ENCODE measurements around the gene TMEM165.

The TMEM165 gene

DNA sequence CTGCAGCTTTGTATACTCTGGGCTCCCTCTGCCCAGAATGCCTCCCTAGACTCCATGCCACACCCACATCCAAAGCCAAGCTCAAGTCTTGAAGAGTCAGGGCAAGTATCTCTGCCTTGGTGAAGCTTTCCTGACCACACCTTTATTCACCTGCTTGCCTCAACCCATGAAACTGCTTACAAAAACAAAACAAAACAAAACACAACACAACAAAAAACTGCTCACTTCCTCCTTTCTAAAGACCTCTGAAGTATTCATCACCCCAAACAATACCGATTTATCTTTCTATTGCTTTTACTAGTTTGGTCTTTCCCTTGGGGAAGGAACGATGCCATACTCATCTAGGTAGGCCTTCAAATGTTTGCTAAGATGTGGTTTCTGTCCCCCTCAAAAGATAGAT is 45.0 kb downstream of the TMEM165 start:
- H3K4me3 ChIP-seq (ENCODE audit: low read depth, low read length) = no peak overlapping the region
- TF ChIP-seq, protein P1, sequence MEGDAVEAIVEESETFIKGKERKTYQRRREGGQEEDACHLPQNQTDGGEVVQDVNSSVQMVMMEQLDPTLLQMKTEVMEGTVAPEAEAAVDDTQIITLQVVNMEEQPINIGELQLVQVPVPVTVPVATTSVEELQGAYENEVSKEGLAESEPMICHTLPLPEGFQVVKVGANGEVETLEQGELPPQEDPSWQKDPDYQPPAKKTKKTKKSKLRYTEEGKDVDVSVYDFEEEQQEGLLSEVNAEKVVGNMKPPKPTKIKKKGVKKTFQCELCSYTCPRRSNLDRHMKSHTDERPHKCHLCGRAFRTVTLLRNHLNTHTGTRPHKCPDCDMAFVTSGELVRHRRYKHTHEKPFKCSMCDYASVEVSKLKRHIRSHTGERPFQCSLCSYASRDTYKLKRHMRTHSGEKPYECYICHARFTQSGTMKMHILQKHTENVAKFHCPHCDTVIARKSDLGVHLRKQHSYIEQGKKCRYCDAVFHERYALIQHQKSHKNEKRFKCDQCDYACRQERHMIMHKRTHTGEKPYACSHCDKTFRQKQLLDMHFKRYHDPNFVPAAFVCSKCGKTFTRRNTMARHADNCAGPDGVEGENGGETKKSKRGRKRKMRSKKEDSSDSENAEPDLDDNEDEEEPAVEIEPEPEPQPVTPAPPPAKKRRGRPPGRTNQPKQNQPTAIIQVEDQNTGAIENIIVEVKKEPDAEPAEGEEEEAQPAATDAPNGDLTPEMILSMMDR (IDR thresholded peaks at IDR 0.05; ENCODE audit: borderline replicate concordance, insufficient read depth, low read depth, low read length) = no peak

DNA sequence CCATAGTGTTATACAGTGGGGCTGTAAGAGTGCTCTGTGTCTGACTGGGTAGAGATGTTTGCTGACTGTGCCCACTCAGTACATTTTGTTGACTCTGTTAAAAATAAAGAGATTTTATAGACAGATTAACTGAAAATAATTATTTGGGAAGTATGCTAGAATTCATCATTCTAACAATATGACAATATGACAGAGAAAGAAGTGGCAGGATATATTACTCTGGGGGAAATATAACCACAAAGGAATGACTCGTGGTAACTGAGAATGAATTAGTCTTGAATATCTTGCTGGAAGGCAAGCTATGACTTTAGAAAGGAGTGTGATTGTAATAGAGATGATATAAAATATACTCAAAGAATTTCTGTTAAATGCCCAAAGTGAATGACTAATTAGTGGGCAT is 46.8 kb downstream of the TMEM165 start:
- TF ChIP-seq, protein P1 (IDR thresholded peaks at IDR 0.05; ENCODE audit: borderline replicate concordance, insufficient read depth, low read depth, low read length) = no peak

DNA sequence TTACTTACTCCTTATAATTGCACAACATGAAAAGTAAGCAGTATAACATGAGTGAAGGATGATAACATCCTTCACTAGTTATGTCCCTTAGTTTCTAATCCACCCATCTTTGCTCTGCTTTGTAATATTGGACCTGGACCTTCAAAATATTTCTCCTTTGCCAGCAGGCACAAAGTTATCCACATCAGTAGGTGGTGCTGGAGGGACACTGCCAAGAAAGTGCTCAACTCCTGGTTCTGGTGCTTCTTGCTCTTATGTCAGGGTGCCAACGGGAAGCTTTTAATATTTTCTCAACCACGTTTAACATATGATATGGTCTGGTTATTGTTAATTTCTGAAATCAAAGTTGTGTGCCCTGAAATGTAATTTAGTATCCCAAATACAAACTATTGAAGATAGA is 49.1 kb downstream of the TMEM165 start:
- TF ChIP-seq, protein P1 (IDR thresholded peaks at IDR 0.05; ENCODE audit: borderline replicate concordance, insufficient read depth, low read depth, low read length) = peak; percentile 18; the same call in 1 of the 2 replicates
- no peak overlapping the region for H3K4me3 ChIP-seq (ENCODE audit: low read depth, low read length)

More for the DNA sequence above, 46.8 kb downstream of the TMEM165 start:
- no peak overlapping the region for H3K4me3 ChIP-seq (ENCODE audit: low read depth, low read length)

GRCh38 chr4:55445921-55446577 is 50.3 kb downstream of the TMEM165 start:
- no peak overlapping the region for H3K4me3 ChIP-seq (ENCODE audit: low read depth, low read length)
- TF ChIP-seq, protein P1 (IDR thresholded peaks at IDR 0.05; ENCODE audit: borderline replicate concordance, insufficient read depth, low read depth, low read length) = no peak

DNA sequence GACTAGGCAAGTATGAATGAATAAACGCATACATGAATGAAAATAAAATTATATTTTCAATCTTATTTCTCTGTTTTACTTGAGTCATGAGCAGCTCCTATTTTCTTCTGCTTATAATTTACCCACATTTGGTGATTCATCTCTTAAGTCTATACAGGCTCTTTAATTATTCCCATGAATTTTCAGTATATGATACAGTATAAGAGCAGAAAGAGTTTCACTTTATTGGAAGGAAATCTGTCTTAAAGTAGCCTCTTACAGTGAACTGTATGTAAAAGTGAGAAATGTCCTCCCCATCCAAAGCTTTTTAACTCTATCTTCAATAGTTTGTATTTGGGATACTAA is 50.8 kb downstream of the TMEM165 start:
- TF ChIP-seq, protein P1 (IDR thresholded peaks at IDR 0.05; ENCODE audit: borderline replicate concordance, insufficient read depth, low read depth, low read length) = no peak
- no peak overlapping the region for H3K4me3 ChIP-seq (ENCODE audit: low read depth, low read length)

GRCh38 chr4:55447108-55447708 is 51.5 kb downstream of the TMEM165 start:
- TF ChIP-seq, protein P1 (IDR thresholded peaks at IDR 0.05; ENCODE audit: borderline replicate concordance, insufficient read depth, low read depth, low read length) = no peak
- H3K4me3 ChIP-seq (ENCODE audit: low read depth, low read length) = no peak overlapping the region

DNA sequence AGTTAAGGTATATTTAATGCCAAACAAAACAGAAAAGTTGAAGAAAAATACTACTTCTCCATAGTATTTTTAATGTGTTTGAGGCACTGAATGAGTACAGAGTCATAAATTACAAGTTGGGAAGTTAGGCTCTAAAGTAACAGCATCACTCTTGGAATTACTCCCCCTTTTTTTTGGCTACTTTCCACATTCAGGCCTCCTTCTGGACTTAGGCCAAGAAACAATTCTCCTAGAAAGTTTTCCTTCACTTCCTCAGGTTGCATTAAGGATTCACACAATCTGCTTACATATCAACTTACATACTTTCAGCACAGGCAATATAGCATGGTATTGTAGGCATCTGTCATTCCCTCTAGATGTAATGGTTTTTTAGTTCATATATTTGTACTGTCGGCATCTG is 52.1 kb downstream of the TMEM165 start:
- H3K4me3 ChIP-seq (ENCODE audit: low read depth, low read length) = no peak overlapping the region
- TF ChIP-seq, protein P1 (IDR thresholded peaks at IDR 0.05; ENCODE audit: borderline replicate concordance, insufficient read depth, low read depth, low read length) = no peak

Measured in GM12875 (cell line).